Measurements from ENCODE around the gene UNC5A.

UNC5A gene

GRCh38 chr5:176916337-176916736 lies 106.0 kb downstream of the UNC5A start:
- no peak overlapping the region for H3K27ac ChIP-seq
- no peak for TF ChIP-seq ZFX (IDR thresholded peaks at IDR 0.05)

- H3K27ac ChIP-seq, result no peak overlapping the region
- TF ChIP-seq ZFX (IDR thresholded peaks at IDR 0.05) (no peak), CTCF (conservative IDR thresholded peaks at IDR 0.05) (no peak)
Observed at GRCh38 chr5:176918613-176919012, 108.3 kb downstream of the UNC5A start.

GRCh38 chr5:176921714-176922113 lies 111.4 kb downstream of the UNC5A start:
- no peak overlapping the region for H3K27ac ChIP-seq
- TF ChIP-seq CTCF (conservative IDR thresholded peaks at IDR 0.05) (no peak), ZFX (IDR thresholded peaks at IDR 0.05) (no peak)

- H3K27ac ChIP-seq, result no peak overlapping the region
Observed at GRCh38 chr5:176922817-176923216, 112.5 kb downstream of the UNC5A start.

GRCh38 chr5:176927562-176927961 lies 117.2 kb downstream of the UNC5A start:
- TF ChIP-seq ZFX (IDR thresholded peaks at IDR 0.05), result no peak
- TF ChIP-seq CTCF (conservative IDR thresholded peaks at IDR 0.05), result no peak

More at GRCh38 chr5:176922817-176923216, 112.5 kb downstream of the UNC5A start:
- TF ChIP-seq ZFX (IDR thresholded peaks at IDR 0.05) (no peak), CTCF (conservative IDR thresholded peaks at IDR 0.05) (no peak)

GRCh38 chr5:176929654-176930053 lies 119.3 kb downstream of the UNC5A start:
- TF ChIP-seq ZFX (IDR thresholded peaks at IDR 0.05) (no peak), CTCF (conservative IDR thresholded peaks at IDR 0.05) (no peak)
- no peak overlapping the region for H3K27ac ChIP-seq

More at GRCh38 chr5:176927562-176927961, 117.2 kb downstream of the UNC5A start:
- no peak overlapping the region for H3K27ac ChIP-seq

All from C4-2B (cell line).